Inferior parietal cortex (tissue), 1 donor: Measurements from ENCODE around the gene JSRP1.
A peak's percentile ranks its signal among the peaks of the same experiment; 100 is the strongest.

Experiments
- DNase-seq: peaks from one replicate; pipeline ENCODE4 v3.0.0-alpha.2; 2016; ENCODE audit errors: extremely low spot score

The JSRP1 gene

DNA sequence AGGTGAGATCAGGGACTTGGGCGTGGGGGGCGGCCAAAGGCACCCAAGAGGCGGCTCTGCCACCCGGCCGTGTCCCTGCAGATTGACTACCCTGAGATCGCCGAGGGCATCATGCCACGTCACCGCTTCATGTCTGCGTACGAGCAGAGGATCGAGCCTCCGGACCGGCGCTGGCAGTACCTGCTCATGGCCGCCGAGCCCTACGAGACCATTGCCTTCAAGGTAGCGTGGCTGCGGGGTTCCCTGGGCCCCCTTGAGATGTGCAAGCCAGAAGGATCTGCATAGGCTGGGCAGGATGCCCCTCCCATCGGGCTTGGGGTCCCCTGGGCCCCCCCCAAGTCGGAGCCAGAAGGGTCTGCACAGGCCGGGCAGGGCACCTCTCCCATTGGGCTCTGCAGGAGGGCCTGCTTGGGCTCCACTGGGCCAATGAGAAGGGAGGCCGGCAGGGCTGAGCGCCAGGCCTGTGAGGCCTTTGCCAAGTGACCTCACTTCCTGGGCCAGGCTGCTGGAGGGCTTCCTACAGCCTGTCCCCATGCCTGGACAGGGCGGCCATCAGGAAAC, 9.3 kb downstream of the JSRP1 start:
- no peak for DNase-seq

DNA sequence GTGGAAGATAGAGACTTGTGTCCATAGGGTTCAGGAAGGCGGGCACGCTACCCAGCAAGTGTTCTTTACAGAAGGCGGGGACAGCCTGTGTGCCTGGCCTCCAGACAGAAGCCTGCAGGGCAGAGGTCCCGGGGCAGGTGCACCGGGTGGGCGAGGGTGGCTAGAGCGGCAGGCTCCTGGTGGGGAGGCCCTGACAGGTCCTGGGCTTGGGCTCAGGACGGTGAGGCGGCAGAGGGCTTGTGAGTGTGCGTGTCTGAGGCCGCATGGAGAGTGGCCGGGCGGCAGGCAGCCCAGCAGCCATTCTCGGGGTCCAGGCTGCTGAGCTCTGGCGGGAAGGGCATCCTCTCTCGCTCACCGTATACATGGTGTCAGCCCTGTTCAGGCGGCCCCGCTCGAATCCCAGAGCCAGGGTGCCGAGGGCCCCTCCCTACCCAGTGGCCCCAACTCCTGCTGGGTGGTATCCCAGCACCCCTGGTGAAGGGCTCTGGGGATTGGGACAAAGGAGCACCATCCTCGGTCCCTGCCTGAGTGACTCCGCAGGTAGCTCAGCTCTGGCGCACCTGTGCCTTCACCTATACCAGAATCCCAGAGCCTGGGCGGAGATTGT, 10.1 kb downstream of the JSRP1 start:
- DNase-seq = no peak

DNA sequence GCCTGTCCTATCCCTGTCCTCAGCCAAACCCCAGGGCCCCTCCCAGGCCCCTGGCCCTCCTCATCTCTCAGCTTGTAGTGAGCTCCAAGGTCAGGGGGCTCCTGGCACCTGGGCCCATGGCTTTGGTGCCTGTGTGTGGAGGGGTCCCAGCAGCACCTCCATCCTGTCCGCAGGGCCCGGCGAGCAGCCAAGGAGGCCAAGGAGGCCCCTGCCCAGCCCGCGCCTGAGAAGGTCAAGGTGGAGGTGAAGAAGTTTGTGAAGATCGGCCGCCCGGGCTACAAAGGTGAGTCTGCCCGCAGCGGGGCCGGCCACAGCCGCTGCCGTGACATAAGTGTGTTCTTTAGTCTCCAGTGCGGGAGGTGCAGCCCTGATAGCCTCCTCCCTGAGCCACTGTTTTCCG, 10.9 kb downstream of the JSRP1 start:
- no peak for DNase-seq

DNA sequence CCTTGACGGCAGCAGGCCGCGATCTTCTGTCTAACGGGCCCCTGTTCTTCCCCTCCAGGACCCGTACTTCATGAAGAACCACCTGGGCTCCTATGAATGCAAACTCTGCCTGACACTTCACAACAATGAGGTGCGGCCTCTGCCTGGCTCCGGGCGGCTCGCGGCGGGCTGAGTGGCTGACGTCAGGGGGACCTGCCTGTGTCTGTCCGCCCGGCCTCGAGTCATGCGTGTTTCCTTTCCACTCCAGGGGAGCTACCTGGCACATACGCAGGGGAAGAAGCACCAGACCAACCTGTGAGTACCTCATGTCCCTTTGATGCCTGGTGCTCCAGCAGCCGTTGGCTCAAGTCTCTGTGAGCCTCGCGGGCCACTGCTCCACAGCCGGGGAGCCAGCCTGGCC, 11.7 kb downstream of the JSRP1 start:
- DNase-seq = no peak

DNA sequence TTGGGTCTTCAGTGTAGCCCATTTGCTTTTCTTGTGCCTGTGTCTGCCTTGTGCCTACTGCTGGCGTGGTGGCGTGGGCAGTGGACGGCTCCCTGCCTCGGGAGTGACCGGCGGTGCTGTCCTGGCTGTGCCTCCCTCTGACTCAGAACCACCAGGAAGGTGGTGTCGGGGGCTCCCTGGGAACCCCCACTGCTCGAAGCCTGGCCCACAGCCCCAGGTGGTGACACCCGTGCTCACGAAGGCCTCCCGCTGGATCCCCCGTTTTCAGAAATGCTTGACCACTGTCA, 12.1 kb downstream of the JSRP1 start:
- no peak for DNase-seq

DNA sequence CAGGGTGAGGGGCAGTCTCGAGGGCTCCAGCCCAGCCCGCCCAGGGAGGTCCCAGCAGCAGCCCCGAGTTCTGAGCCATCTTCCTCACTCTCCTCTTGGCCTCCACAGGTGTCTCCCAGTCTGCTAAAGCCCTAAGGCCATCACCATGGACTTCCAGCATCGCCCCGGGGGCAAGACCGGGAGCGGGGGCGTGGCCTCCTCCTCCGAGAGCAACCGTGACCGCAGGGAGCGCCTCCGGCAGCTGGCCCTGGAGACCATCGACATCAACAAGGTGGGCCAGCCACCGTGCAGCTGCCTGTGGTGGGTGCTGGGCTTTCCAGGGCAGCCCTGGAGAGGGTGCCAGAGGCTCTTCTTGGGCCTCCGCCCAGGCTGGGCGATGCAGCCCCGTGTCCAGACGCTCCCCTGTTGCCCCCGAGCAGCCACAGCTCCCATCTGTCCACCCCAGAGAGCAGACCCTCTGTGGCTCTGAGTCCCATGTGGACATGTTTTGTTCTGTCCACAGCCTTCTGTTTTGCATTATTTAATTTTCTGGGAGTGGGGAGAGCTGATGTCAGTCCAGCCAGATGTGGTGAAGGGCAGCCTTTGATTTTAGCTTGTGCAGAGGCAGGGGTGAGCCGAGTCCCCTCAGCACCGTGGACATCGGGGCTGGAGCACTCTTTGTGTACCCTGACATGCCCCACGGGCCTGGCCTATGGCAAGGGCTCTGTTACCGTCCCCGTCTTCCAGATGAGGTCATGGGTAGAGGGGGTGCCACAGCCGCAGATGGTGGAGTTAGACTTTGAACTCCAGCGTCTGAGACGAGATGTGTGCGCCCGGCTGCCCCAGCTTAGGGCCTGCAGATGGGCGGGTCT, 12.7 kb downstream of the JSRP1 start:
- no peak for DNase-seq

DNA sequence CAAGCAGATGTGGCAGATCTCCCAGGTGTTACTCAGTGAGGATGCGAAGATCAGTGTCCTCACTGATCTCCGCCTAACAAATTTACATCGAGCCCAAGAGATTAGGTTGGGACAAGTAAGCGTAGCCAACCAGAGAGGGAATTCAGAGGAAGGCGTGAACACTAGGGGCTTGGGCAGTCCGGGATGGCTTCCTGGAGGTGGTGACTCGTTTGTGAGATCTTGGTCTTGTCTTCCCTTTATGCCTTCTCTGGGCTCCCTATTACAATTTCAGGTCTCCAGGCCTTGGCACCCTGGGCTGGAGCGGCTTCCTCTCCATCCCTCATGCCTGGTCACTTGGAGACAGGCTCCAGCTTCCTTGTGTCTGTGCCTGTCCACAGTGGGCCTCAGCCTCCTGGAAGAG, 13.4 kb downstream of the JSRP1 start:
- no peak for DNase-seq

DNA sequence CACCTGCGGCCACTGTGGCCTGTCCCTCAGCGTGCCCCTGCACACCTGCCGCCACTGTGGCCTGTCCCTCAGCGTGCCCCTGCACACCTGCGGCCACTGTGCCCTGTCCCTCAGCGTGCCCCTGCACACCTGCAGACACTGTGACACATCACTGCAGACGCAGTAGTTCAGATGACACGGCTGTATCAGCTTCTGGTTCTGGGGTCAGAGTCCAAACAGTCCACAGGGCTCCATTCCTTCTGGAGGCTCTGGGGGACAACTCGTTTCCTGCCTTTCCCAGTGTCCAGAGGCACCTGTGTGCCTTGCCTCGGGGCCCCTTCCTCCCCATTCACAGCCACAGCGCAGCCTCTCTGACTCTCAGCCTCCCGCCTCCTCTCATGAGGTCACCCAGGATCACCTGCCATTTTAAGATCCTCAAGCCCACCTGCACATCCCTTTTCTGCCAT, 14.1 kb downstream of the JSRP1 start:
- DNase-seq = no peak

DNA sequence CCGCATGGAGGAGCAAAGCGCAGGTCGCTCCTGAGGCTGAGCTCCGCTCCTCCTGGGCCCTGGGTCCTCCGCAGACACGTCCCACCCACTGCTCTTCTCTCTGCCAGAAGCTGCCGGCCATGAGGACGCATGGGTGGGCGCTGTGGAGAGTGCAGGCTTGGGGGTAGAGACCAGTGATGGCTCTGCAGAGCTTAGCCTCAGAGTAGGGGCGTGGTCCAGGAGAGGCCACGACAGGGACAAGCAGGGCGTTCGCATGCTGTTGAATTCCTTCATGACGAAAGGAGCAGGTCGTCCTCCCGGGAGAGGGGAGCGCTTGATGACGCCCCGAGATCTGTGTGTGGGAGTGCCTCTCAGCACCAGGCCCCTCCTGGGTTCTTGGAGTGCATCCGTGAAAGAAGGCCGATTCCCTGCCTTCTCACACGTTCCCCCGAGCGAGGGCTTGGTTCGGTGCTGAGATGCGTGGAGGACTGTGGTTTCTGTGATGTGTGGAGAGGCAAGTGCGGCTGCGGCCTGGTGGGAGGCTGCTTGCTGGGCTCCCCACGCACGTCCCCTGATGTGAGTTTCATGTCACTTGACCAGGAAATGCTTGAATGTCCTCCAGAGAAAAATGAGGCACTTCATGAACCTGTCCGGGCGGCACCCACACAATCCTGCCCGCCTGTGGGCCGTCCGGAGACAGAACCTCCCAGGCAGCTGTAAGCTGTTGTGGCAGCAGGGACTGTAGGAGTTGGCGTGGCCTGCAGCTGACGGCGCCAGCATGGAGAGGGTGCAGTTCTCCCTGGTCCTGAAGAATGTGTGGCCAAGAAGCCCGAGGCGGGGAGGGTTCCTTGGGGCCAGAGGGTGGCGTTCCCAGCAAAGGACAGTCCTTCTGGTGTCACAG, 15.1 kb downstream of the JSRP1 start:
- DNase-seq = no peak

DNA sequence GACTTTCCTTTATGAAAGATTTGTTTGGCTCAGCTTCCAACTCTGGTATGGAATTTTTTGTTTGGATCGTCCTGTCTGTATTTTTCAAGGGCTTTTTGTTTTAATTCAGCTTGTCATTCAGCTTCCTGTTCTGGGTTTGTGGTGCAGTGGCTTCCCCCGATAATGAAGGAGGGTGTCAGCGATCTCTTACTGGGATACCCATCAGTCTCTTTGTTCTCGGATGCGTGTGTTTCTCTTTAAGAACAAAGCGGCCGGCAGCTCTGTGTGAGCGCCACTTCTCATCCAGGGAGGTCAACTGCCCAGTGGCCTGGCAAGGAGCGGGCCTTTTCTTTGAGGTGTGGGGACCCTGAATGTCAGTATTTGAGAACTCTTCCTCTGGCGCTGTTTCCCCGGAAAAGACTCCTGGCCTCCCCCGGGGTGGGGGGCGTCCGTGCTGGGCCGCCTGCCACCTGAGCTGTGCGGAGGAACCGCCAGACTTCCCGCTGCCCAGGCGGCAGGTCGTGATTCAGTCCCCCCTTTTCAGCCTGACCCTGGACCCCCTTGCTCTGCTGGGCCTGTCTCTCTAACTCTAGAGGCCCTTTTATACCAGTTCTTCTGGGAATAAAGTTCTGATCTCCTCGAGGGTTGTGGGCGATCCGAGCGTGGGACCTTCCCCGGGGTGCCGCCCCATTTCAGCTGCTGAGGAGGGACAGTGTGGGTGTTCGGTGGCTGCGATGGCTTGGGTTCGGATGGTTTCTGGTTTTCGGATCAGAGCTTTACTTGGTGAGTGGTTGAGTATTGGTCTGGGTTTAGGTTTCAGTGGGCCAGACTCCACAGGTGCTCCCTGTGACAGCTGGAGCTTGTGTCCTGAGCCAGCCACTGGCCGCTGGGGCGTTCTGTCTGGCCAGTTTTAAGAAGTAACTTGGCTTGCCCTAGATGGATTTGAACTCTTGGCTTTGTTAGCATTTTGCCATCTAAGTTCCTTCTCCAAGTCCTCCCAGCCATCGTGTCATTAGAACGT, 16.1 kb downstream of the JSRP1 start:
- no peak for DNase-seq

DNA sequence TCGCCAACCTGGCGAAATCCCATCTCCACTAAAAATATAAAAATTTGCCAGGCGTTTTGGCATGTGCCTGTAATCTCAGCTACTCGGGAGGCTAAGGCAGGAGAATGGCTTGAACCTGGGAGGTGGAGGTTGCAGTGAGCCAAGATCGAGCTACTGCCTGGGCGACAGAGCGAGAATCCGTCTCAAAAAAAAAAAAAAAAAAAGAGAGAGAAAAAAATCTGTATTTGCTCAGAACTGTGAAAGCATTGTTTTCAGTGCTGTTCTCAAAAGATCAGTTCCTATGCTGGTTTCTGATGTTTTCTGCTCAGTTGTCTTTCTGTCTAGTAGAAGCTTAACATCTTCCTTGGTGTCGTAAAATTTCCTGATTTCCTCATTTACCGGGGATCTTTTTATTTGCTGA, 17.0 kb downstream of the JSRP1 start:
- no peak for DNase-seq

DNA sequence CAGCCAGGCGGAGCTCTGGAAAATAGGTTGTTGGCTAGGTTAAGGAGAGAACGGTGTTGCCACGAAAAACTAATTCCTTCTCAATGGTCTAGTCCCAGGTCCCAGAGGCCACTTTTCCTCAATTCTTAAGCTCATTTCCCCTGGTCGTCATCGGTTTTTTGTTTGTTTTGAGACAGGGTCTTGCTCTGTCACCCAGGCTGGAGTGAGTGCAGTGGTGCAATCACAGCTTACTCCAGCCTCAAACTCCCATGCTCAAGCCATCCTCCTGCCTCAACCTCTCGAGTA, 18.4 kb downstream of the JSRP1 start:
- no peak for DNase-seq

DNA sequence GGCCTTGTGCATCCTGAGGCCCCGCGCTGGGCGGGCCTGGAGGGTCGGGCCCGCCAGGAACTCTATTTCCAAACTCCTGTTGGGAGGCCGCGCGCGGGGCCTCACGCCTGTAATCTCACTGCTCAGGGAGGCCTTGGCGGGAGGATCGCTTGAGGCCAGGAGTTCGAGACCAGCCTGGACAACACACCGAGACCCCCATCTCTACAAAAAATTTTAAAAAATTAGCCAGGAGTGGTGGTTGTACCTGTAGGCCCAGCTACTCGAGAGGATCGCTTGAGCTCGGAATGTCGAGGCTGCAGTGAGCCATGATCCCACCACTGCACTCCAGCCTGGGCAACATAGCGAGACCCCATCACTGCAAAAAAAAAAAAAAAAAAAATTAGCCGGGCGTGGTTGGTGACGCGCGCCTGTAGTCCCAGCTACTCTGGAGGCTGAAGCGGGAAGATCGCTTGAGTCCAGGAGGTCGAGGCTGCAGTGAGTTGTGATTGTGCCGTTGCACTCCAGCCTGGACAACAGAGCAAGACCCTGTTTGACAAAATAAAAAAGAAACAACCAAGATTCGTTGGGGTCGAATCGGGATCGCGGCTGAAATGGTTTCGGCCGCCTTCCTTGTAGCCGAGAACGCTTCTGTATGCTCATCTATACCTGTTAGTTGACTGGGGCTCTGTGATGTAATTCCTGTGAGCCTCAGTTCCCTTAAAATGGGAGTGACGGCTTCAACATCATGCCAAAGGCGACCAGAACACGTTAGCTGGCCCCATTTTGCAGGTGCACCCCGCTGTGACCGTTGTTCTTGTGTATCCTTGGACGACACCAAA, 19.0 kb downstream of the JSRP1 start:
- DNase-seq = no peak

DNA sequence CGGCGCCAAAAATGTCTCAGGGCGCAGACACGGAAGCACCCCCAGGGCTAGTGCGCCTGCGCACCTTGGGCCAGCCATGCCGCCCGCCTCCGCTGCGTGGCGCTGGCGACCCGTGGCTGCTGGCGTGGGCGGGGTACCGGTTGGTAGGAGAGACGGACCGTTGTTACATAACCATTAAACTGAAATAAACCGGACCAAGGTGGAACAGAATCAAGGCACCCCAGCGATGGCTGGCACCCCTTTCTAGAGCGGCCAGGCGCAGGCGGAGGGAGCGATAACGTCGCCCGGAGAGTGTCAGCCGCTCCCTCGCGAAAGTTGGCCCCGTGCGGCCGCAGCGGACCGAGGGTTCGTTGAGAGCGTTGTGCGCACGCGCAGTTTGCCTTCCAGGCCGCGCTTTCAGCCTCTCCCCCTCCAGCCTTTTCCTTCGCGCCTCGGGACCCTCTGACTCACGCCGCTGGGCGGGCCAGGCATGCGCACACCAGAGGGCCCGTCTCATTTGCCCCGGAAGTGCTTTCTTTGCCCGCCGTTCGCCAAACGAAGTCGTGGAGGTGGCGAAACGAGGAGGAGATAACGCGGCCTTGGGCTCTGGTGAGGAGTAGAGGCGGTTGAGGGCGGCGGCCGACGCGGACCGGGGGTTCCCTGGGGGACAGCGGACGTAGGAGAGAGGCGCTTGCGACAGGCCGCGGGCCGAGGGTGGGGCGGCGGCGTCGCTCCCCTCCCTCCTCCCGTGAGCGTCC, 19.7 kb downstream of the JSRP1 start, which contains the start of the genes PLEKHJ1 and SF3A2:
TSS of gene PLEKHJ1 (minus strand) at position 16 of the 737 bp plus-strand sequence. CDS start 81 bp downstream, outside the sequence.
TSS of gene SF3A2 (plus strand) at position 511 of the 737 bp plus-strand sequence. CDS start 6,595 bp downstream, outside the sequence.
- peak; percentile 96 for DNase-seq

DNA sequence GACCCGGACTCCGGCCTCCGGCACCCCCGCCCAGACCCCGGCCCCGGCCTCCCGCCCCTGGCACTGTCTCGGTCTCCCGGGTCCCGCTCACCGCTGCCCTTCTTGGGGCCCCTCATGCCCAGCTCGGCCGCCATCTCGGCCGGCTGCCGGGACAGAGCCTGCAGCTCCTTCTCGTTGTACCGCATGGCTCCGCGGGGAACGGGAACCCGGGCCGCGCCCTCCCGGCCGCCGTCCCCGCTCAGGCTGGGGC, 20.2 kb downstream of the JSRP1 start:
- DNase-seq = no peak

DNA sequence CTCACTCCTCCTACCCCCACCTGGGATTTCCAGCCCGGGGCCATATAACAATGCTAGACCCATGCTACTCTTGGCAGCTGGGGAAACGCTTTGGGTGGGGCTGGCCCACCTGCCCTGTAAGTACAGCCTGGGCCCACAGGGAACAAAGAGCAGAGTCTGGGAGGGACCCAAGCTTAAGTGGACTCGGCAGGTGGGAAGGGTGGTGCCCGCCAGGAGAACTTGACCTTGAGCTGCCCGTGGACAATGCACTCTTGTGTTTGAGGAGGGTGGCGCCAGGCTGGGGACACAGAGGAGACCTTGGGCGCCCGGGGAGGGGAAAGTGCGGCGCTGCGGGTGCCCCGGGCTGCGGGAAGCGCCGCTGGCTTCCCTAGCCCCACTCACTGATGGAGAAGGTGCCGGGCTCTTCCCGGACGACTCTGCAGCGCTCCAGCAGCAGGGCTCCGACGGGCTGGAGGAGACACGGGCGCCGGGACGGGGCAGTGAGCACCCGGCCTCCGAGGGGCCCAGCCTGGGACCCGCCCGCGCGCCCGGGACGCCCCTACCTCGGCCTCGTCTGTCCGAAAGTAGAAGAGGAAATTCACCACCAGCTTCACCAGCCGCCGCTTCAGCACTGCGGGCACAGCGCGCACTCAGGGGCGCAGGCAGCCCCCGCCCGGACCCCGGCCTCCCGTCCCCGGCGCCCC, 20.7 kb downstream of the JSRP1 start:
- no peak for DNase-seq

DNA sequence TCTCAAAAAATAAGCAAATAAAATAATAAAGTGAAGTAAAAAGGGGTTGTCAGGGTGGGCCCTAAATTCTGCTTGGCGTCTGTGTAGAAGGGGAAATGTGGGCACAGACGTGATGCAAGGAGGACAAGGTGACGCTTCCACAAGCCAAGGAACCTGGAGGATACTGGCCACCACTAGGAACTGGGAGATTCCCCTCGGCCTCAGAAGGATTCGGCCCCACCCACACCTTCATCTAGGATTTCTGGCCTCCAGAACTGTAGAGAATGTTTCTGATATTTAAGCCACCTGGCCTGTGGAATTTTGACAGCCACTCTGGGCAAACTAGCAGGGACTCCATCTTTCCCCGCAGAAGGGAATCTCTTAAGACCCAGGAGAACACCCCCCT, 21.2 kb downstream of the JSRP1 start:
- no peak for DNase-seq

DNA sequence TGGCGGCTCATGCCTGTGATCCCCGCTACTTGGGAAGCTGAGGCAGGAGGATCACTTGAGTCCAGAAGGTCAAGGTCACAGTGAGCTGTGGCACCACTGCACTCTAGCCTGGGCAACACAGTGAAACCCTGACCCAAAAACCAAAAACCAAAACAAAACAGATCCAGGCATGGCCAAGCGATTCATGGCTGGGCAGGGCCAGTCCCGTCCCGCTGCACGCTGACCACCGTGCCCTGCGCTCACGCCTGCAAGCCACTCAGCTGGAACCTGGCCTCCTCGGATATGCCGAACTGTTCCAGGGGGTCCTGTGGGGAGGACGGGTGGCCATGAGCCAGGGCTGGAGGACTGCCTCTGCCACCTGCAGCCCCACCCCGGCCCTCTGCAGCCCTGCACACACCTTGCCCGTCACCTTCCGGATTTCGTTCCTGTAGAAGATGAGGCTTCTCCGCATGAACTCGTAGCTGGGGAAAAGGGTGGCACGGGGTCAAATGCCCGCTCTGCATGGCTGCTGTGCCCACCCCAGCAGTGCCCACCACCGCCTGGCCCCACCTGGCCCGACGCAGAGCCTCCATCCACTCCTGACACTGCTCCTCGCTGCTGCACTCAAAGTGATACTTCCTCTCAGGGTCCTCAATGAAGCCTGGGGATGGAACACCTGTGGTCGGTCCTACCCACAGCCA, 22.5 kb downstream of the JSRP1 start:
- no peak for DNase-seq
